Measurements from ENCODE around the gene VOPP1.

Gene VOPP1

GRCh38 chr7:55427800-55428199 is 144.5 kb downstream of the VOPP1 start:
- no peak for TF ChIP-seq JUND (IDR thresholded peaks at IDR 0.05; ENCODE audit: low read depth)
- no peak for DNase-seq (ENCODE audit: low read depth in 1 of 2, low spot score in 1 of 2)
- in situ Hi-C loops (cut with HindIII; ENCODE audit: low pct_unique_long_range_greater_than_20kb, low sequenced_read_pairs): no loop called here

GRCh38 chr7:55427342-55427741 is 145.0 kb downstream of the VOPP1 start:
- in situ Hi-C loops (cut with HindIII; ENCODE audit: low pct_unique_long_range_greater_than_20kb, low sequenced_read_pairs): no loop called here
- no peak for DNase-seq (ENCODE audit: low read depth in 1 of 2, low spot score in 1 of 2)
- TF ChIP-seq JUND (IDR thresholded peaks at IDR 0.05; ENCODE audit: low read depth): no peak

GRCh38 chr7:55426676-55427075 is 145.6 kb downstream of the VOPP1 start:
- TF ChIP-seq JUND (IDR thresholded peaks at IDR 0.05; ENCODE audit: low read depth): no peak
- in situ Hi-C loops (cut with HindIII; ENCODE audit: low pct_unique_long_range_greater_than_20kb, low sequenced_read_pairs): no loop called here

GRCh38 chr7:55425141-55425752 is 147.1 kb downstream of the VOPP1 start:
- in situ Hi-C loops (cut with HindIII; ENCODE audit: low pct_unique_long_range_greater_than_20kb, low sequenced_read_pairs): no loop called here

More at GRCh38 chr7:55426676-55427075, 145.6 kb downstream of the VOPP1 start:
- no peak for DNase-seq (ENCODE audit: low read depth in 1 of 2, low spot score in 1 of 2)

GRCh38 chr7:55423891-55424290 is 148.4 kb downstream of the VOPP1 start:
- in situ Hi-C loops (cut with HindIII; ENCODE audit: low pct_unique_long_range_greater_than_20kb, low sequenced_read_pairs): no loop called here
- no peak for DNase-seq (ENCODE audit: low read depth in 1 of 2, low spot score in 1 of 2)
- TF ChIP-seq JUND (IDR thresholded peaks at IDR 0.05; ENCODE audit: low read depth): no peak

More at GRCh38 chr7:55425141-55425752, 147.1 kb downstream of the VOPP1 start:
- no peak for TF ChIP-seq JUND (IDR thresholded peaks at IDR 0.05; ENCODE audit: low read depth)
- no peak for DNase-seq (ENCODE audit: low read depth in 1 of 2, low spot score in 1 of 2)

- in situ Hi-C loops (cut with HindIII; ENCODE audit: low pct_unique_long_range_greater_than_20kb, low sequenced_read_pairs): no loop called here
- DNase-seq (ENCODE audit: low read depth in 1 of 2, low spot score in 1 of 2): no peak
Observed at GRCh38 chr7:55423277-55423711, 149.0 kb downstream of the VOPP1 start.

More at GRCh38 chr7:55423277-55423711, 149.0 kb downstream of the VOPP1 start:
- TF ChIP-seq JUND (IDR thresholded peaks at IDR 0.05; ENCODE audit: low read depth): no peak

All from T47D (cell line).